ENCODE results near the gene MDM2. TPM values are rescaled to one million over a fixed set of nuclear protein-coding genes. Genes with fewer than 3 reads are reported as not detected.

The MDM2 gene
- total and polyA plus RNA-seq, 2 of the 13 experiments (the other 11 are each of a cell fraction or from before 2014, with no cell fraction given) = 29.3 to 314 TPM

GRCh38 chr12:68789144-68789878, 18.7 kb upstream of the MDM2 start (continued):
- no peak for TF ChIP-seq ARNT (IDR thresholded peaks at IDR 0.05)
- no peak for TF ChIP-seq ZNF549 (CRISPR knock-in tag; IDR thresholded peaks at IDR 0.05)
- no peak for TF ChIP-seq EEA1 (CRISPR knock-in tag; IDR thresholded peaks at IDR 0.05; ENCODE audit: borderline replicate concordance)
- TF ChIP-seq GLMP (CRISPR knock-in tag; IDR thresholded peaks at IDR 0.05; ENCODE audit: borderline replicate concordance) = no peak
- TF ChIP-seq HNRNPLL (IDR thresholded peaks at IDR 0.05; ENCODE audit: low read depth, low read length, poor library complexity, severe bottlenecking) = no peak
- no peak for TF ChIP-seq FOSL1 (CRISPR knock-in tag; IDR thresholded peaks at IDR 0.05; ENCODE audit: borderline replicate concordance)
- no peak for TF ChIP-seq ZNF224 (CRISPR knock-in tag; IDR thresholded peaks at IDR 0.05)
- TF ChIP-seq AKAP8 (CRISPR knock-in tag; IDR thresholded peaks at IDR 0.05) = no peak; the same call in 1 of the 2 replicates
- TF ChIP-seq PHF8 (CRISPR knock-in tag; IDR thresholded peaks at IDR 0.05) = peak; percentile 39; the same call in 1 of the 2 replicates
- no peak for TF ChIP-seq SNAPC2 (CRISPR knock-in tag; IDR thresholded peaks at IDR 0.05)
- TF ChIP-seq YEATS2 (CRISPR knock-in tag; IDR thresholded peaks at IDR 0.05; ENCODE audit: borderline replicate concordance) = no peak
- TF ChIP-seq, protein P1, sequence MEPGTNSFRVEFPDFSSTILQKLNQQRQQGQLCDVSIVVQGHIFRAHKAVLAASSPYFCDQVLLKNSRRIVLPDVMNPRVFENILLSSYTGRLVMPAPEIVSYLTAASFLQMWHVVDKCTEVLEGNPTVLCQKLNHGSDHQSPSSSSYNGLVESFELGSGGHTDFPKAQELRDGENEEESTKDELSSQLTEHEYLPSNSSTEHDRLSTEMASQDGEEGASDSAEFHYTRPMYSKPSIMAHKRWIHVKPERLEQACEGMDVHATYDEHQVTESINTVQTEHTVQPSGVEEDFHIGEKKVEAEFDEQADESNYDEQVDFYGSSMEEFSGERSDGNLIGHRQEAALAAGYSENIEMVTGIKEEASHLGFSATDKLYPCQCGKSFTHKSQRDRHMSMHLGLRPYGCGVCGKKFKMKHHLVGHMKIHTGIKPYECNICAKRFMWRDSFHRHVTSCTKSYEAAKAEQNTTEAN (CRISPR knock-in tag; conservative IDR thresholded peaks at IDR 0.05) = 0 out of 2 replicates have a peak, but pooled peaks have one; percentile 41
- peak; percentile 20; the same call in 1 of the 2 replicates for TF ChIP-seq ZNF501 (CRISPR knock-in tag; IDR thresholded peaks at IDR 0.05)
- TF ChIP-seq POGK (CRISPR knock-in tag; conservative IDR thresholded peaks at IDR 0.05) = peak; percentile 51; the same call in 1 of the 2 replicates
- TF ChIP-seq ZMYM3 (CRISPR knock-in tag; IDR thresholded peaks at IDR 0.05) = 0 out of 2 replicates have a peak, but pooled peaks have one; percentile 60
- no peak for TF ChIP-seq ZNF749 (CRISPR knock-in tag; IDR thresholded peaks at IDR 0.05; ENCODE audit: borderline replicate concordance)
- no peak for TF ChIP-seq ZNF20 (CRISPR knock-in tag; IDR thresholded peaks at IDR 0.05)
- TF ChIP-seq ZNF264 (CRISPR knock-in tag; IDR thresholded peaks at IDR 0.05) = no peak
- no peak for TF ChIP-seq ZNF850 (CRISPR knock-in tag; conservative IDR thresholded peaks at IDR 0.05)
- TF ChIP-seq BRD4 (CRISPR knock-in tag; IDR thresholded peaks at IDR 0.05) = no peak; the same call in 1 of the 2 replicates
- peak; percentile 53; the same call in 1 of the 2 replicates for TF ChIP-seq ZNF878 (CRISPR knock-in tag; IDR thresholded peaks at IDR 0.05)
- TF ChIP-seq, protein P2, sequence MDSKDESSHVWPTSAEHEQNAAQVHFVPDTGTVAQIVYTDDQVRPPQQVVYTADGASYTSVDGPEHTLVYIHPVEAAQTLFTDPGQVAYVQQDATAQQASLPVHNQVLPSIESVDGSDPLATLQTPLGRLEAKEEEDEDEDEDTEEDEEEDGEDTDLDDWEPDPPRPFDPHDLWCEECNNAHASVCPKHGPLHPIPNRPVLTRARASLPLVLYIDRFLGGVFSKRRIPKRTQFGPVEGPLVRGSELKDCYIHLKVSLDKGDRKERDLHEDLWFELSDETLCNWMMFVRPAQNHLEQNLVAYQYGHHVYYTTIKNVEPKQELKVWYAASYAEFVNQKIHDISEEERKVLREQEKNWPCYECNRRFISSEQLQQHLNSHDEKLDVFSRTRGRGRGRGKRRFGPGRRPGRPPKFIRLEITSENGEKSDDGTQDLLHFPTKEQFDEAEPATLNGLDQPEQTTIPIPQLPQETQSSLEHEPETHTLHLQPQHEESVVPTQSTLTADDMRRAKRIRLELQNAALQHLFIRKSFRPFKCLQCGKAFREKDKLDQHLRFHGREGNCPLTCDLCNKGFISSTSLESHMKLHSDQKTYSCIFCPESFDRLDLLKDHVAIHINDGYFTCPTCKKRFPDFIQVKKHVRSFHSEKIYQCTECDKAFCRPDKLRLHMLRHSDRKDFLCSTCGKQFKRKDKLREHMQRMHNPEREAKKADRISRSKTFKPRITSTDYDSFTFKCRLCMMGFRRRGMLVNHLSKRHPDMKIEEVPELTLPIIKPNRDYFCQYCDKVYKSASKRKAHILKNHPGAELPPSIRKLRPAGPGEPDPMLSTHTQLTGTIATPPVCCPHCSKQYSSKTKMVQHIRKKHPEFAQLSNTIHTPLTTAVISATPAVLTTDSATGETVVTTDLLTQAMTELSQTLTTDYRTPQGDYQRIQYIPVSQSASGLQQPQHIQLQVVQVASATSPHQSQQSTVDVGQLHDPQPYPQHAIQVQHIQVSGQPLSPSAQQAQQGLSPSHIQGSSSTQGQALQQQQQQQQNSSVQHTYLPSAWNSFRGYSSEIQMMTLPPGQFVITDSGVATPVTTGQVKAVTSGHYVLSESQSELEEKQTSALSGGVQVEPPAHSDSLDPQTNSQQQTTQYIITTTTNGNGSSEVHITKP (CRISPR knock-in tag; IDR thresholded peaks at IDR 0.05; ENCODE audit: low read depth) = peak; percentile 76
- TF ChIP-seq CHD2 (IDR thresholded peaks at IDR 0.05; ENCODE audit: low read depth, low read length) = no peak

Measured in HepG2 (cell line).